GM19467 (cell line): ENCODE data around the gene SRP19.
"Not testable (repeated sequence)": the region's sequence is repeated elsewhere in the genome, so short reads cannot be mapped to it uniquely, and the experiment has no call there.

Experiments
- ATAC-seq: cut with Tn5 transposase; IDR thresholded peaks from one replicate; pipeline ENCODE4 v1.9.1; 2021; ENCODE audit warnings: mild to moderate bottlenecking, moderate library complexity; ENCODE audit not compliant: unreplicated experiment

SRP19 gene

GRCh38 chr5:112869948-112870347 lies 8.9 kb downstream of the SRP19 start:
- ATAC-seq: peak; percentile 58

- ATAC-seq: no peak
These were observed 9.9 kb downstream of the SRP19 start for GRCh38 chr5:112870966-112871365.

GRCh38 chr5:112876362-112876761 lies 15.3 kb downstream of the SRP19 start:
- ATAC-seq: no peak

GRCh38 chr5:112878101-112878500 lies 17.0 kb downstream of the SRP19 start:
- ATAC-seq: no peak

GRCh38 chr5:112878760-112879159 lies 17.7 kb downstream of the SRP19 start:
- ATAC-seq: no peak

GRCh38 chr5:112880219-112880964 lies 19.3 kb downstream of the SRP19 start:
- ATAC-seq: no peak

GRCh38 chr5:112883192-112883591 lies 22.1 kb downstream of the SRP19 start:
- ATAC-seq: no peak

GRCh38 chr5:112885001-112885400 lies 23.9 kb downstream of the SRP19 start:
- ATAC-seq: no peak

GRCh38 chr5:112886975-112887374 lies 25.9 kb downstream of the SRP19 start:
- ATAC-seq: no peak

- ATAC-seq: not testable (repeated sequence)
These were observed 31.0 kb downstream of the SRP19 start for GRCh38 chr5:112892066-112892465.

GRCh38 chr5:112892776-112893175 lies 31.7 kb downstream of the SRP19 start:
- ATAC-seq: no peak

- no peak for ATAC-seq
These were observed 34.6 kb downstream of the SRP19 start for GRCh38 chr5:112895682-112896081.

- no peak for ATAC-seq
These were observed 41.5 kb downstream of the SRP19 start for GRCh38 chr5:112902561-112902960.

GRCh38 chr5:112904996-112905395 lies 43.9 kb downstream of the SRP19 start:
- ATAC-seq: not testable (repeated sequence)

- ATAC-seq: no peak
These were observed 45.5 kb downstream of the SRP19 start for GRCh38 chr5:112906637-112907036.

- ATAC-seq: no peak
These were observed 46.1 kb downstream of the SRP19 start for GRCh38 chr5:112907166-112907631.

GRCh38 chr5:112908854-112909253 lies 47.8 kb downstream of the SRP19 start:
- no peak for ATAC-seq

- ATAC-seq: no peak
These were observed 49.4 kb downstream of the SRP19 start for GRCh38 chr5:112910529-112910928.

GRCh38 chr5:112914584-112914983 lies 53.5 kb downstream of the SRP19 start:
- no peak for ATAC-seq

GRCh38 chr5:112915831-112916230 lies 54.7 kb downstream of the SRP19 start:
- peak; percentile 60 for ATAC-seq

- no peak for ATAC-seq
These were observed 56.4 kb downstream of the SRP19 start for GRCh38 chr5:112917453-112917995.

- ATAC-seq: no peak
These were observed 57.0 kb downstream of the SRP19 start for GRCh38 chr5:112918136-112918535.

- no peak for ATAC-seq
These were observed 57.6 kb downstream of the SRP19 start for GRCh38 chr5:112918679-112919078.
